T-helper 2 cell treated with Interferon-gamma antibody and Interleukin-4, amounts not matched to agents 100 ng/mL and 5 ng/mL, for 36 hours (primary cell): ENCODE measurements around the gene WNK2. TPM values are rescaled to one million over a fixed set of nuclear protein-coding genes. Genes with fewer than 3 reads are reported as not detected.

Source experiments
- intact Hi-C: fragments of 100-400 bp; cut with micrococcal nuclease; formaldehyde crosslinking; loops from one replicate; pipeline ENCODE4 v1.15.1; 2023
- total RNA-seq: library from RNA; stranded (reverse); gene quantifications from 2 replicates; pipeline ENCODE4 v1.2.3, GENCODE V29; 2022

Gene WNK2
- total RNA-seq, 1 donor from 2014 or later: 0.14 TPM

DNA sequence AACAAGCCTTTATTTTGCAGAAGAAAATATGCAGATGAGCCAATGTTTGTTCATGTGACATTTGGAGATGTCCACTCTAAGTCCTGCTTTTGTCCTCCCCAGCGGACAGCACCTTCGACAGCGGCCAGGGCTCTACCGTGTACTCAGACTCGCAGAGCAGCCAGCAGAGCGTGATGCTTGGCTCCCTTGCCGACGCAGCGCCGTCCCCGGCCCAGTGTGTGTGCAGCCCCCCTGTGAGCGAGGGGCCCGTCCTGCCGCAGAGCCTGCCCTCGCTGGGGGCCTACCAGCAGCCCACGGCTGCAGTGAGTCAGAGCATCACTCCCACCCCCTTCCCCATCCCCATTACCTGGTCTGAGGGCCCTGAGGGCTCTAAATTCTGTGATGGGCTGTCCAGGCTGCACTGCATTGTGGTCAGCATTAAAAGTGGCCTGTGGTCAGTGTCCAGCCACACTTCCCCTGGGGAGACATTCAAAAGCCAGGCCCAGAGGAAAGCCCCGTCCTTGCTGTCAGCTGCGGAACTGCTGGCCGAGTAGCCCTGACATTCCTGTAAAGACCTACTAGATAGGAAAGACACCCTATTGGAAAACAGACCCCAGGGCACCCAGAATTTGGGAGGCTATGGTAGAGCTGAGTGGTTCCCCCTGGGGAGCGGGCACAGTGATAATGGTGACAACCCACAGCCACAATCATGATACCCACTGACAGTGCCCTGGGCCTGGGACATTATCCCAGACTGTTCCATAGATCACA lies 69.0 kb downstream of the WNK2 start:
- intact Hi-C loops: no loop called here

DNA sequence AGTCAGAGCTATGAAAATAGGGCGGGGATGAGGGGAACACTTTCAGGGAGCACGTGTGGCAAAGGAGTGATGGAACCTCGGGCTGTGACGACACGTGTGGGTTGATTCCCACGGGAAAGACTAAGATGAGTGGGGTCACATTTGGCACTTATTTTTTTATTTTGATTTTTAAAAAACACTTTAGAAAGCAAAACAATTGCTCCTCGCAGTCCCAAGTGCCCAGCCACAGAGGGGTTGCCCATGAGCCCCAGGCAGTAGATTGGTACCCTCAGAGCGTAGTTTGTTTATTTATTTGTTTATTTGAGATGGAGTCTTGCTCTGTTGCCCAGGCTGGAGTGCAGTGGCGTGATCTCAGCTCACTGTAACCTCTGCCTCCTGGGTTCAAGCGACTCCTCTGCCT lies 69.7 kb downstream of the WNK2 start:
- intact Hi-C loops: no loop called here

- intact Hi-C loops: no loop called here
Observed at GRCh38 chr9:93254061-93254481, 70.1 kb downstream of the WNK2 start.

DNA sequence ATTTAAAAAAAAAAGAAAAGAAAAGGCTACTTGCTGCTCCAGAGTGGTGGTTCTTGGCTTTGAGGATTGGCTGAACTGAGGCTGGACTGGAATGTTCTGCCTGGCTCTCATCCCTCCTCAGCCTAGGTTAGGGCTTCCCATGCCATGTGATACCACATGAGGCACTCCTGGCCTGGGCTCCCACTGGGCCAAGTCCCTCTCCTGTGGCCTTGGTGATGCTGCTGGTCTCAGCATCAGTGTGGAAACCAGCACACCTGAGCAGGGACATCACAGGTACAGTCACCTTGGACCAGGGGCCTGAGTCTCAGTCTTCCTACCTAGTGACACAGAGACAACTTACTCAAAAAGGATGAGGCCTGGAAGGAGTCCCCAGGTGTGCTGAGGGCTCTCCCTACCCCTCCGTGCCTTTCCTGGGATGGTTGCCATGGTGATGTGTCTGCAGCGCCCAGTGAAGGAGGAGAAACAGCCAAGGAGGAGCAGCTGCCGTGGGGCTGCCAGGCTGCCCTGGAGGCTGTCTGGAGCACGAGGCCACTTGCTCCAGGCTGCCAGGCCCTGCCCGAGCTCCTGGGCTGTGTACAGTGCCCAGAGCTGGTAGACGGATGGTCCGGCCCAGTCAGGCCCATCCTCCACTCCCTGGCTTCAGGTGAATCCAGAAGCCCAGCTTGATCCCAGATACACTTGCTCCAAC lies 71.0 kb downstream of the WNK2 start:
- intact Hi-C loops: no loop called here

DNA sequence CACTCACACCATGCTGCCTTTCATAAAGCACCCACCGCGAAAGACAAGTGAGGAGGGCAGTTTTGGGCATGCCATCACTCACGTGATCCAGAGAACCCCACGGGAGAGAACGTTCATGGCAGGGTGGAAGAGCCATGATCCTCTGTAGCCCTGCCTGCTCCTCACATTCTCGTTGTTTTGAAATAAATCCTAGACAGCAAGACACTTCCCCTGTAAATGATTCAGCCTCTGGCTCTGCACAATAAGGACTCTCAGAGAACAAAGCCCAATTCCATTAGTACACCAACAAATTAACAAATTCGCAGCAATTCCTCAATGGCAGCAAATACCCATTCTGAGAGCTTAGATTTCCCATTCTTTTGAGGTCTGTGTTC lies 71.5 kb downstream of the WNK2 start:
- intact Hi-C loops: no loop called here

GRCh38 chr9:93255994-93256877 lies 72.3 kb downstream of the WNK2 start:
- intact Hi-C loops: no loop called here

GRCh38 chr9:93256878-93257807 lies 73.2 kb downstream of the WNK2 start:
- intact Hi-C loops: no loop called here

DNA sequence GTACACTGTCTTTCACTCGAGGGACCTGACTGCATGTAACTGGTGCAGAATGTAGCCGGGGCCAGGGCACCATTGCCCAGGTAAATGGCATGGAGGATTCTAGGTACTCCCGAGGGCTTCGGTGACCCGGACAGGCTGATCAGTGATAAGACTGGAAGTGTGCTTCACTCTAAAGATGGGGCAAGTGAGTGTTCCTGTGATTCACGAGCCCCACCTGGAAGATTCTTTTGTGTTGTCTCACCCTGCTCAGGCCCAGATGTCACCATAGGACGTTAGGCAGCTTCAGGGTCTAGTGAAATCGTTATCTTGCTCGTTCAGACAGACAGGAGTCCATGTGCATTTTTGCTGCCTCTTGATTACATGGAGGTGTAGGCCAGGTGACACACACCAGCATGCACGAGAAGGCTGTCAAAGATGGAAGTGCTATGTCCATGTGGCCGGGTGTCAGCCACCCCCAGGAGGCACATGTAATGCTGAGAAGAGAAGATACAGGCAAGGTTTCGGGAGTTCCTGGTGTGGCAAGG lies 73.9 kb downstream of the WNK2 start:
- intact Hi-C loops: no loop called here

GRCh38 chr9:93258419-93258817 lies 74.5 kb downstream of the WNK2 start:
- intact Hi-C loops: no loop called here

DNA sequence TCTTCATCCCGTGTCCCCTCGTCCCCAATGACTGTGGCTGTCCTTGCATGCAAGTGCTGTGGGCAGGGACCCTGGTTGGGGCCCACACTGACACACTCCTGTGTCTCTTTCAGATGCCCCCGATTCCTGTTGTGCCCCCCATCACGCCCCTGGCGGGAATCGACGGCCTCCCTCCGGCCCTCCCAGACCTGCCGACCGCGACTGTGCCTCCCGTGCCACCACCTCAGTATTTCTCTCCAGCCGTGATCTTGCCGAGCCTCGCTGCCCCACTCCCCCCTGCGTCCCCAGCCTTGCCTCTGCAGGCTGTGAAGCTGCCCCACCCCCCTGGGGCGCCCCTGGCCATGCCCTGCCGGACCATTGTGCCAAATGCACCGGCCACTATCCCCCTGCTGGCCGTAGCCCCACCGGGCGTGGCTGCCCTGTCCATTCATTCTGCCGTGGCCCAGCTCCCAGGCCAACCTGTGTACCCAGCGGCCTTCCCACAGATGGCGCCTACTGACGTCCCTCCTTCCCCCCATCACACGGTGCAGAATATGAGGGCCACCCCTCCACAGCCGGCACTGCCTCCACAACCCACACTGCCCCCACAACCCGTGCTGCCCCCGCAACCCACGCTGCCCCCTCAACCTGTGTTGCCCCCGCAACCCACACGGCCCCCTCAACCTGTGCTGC lies 75.0 kb downstream of the WNK2 start:
- intact Hi-C loops: no loop called here

GRCh38 chr9:93259490-93260262 lies 75.7 kb downstream of the WNK2 start:
- intact Hi-C loops: no loop called here

DNA sequence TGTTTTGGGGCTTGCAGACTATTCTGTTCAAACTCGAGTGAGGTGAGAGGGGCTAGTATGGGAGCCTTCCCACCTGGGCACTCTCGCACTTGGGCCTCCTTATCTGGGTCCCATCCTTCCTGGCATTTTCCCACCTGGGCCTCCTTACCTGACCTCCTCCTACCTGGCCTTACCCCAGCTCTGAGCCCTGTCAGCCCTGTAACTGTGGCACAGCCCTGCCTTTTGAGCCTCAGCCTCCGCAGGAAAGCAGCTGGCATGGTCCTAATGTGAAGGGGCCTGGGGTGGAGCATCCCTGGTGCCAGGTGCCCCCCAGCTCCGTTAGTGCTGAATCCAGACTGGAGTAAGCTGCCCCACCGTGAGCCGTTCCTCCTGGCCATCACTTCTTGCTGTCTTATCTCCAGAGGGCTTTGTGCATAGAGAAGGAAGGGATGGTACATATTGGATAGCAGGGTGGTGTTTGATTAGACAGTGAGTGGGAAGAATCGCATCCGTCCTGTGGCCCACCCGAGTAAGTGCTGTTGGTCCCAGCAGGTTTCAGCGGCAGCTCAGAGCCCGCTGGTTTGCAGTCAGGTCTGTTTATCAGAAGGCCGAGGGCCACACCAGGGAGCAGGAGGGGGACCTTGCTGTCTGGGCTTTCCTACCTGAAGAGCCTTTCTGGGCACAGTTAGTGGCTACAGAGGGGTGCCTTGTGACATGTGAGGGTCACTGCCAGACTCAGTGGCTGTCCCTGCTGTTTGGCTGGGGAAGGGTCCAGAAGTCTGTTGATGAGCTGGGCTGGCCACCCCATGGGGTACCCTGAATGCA lies 76.5 kb downstream of the WNK2 start:
- intact Hi-C loops: no loop called here

DNA sequence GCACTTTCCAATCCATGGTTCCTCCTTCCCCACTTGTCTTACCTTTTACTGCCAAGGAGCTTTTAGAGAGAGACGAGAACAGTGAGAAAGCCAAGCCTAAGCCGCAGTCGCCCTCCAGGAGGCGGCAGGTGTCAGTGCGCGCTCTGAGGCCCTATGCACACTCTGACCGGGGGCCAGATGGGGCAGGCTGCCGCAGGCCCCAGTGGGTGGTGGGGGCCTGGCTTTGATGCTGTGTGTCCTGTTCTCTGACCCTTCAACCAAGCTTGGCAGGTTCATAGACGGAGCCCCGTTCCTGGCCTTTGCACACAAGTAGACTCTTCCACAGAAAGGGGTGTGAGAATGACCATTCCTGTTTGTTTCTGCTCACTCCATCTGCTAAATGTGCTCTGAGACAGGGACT lies 77.3 kb downstream of the WNK2 start:
- intact Hi-C loops: no loop called here

DNA sequence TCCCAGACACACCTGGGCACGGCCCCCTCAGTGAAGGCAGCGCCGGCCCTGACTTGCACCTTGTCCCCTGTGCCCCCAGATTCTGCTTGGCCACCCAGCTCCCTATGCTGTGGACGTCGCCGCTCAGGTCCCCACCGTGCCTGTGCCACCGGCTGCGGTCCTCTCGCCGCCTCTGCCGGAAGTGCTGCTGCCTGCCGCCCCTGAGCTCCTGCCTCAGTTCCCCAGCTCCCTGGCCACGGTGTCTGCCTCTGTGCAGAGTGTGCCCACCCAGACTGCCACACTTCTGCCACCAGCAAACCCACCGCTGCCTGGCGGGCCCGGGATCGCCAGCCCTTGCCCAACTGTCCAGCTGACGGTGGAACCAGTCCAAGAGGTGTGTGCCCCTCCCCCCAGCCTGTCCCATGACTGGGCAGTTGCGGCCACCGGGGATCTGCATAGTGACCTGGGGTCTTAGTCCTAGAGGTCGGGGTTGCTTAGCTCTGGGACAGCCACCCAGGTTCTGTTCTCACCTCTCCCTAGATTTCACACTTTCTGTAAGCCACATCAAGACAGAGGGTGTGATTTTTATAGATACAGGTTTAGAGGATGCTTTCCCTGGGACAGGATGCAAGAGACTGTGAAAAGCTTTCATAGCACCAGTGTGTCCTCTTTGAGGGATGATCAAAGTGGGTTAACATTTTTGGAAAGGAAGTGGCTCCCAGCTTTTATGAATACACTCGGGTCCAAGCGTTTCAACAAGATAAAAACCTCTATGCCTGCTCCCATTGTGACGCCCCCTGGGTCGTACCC lies 78.0 kb downstream of the WNK2 start:
- intact Hi-C loops: no loop called here

DNA sequence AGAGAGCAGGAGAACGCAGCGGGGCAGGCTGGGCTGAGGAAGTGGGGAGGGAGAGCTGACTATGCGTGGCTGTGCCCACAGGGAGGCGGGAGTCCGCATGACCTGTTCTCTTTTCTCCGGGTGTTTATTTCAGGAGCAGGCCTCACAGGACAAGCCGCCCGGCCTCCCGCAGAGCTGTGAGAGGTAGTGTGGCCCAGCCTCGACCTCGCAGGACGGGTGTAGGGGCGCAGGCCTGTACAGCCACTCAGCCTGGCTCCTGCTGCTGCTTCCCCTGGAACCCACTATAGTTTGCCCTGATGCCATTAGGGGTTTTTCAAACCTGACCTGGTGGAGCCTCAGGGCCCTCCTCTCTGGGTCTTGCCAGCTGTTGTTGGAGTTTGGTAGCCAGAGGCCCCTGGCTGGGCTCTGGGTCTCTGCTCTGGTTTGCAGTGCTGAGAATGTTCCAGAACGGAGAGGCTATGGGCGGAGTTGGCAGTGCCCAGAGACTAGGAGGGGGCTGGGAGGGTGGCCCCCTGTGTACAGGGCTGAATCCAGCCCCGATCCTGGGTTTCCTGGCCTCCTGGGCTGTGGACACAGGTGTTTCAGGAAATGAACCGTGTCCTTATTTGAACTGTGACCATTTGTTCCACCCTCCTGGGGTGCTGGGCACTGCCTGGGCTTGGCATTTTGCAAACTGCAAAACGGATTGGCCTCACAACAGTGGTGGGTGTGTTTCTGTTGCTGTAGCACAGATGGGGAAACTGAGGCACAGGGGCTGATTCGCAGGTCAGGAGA lies 78.8 kb downstream of the WNK2 start:
- intact Hi-C loops: no loop called here

GRCh38 chr9:93263334-93264229 lies 79.6 kb downstream of the WNK2 start:
- intact Hi-C loops: no loop called here
